ENCODE measurements around the gene CARMIL1. TPM values are rescaled to one million over a fixed set of nuclear protein-coding genes. Genes with fewer than 3 reads are reported as not detected.

The CARMIL1 gene
- total RNA-seq, 4 donors from 2014 or later: 6.2 to 17.2 (median 11.5) TPM

GRCh38 chr6:25541228-25541627, 262.1 kb downstream of the CARMIL1 start:
- H3K27me3 ChIP-seq: no peaks in the 10 kb centered on the region
- TF ChIP-seq POLR2A (IDR thresholded peaks at IDR 0.05): no peak
- TF ChIP-seq EP300 (IDR thresholded peaks at IDR 0.05): no peak
- TF ChIP-seq, protein P1, sequence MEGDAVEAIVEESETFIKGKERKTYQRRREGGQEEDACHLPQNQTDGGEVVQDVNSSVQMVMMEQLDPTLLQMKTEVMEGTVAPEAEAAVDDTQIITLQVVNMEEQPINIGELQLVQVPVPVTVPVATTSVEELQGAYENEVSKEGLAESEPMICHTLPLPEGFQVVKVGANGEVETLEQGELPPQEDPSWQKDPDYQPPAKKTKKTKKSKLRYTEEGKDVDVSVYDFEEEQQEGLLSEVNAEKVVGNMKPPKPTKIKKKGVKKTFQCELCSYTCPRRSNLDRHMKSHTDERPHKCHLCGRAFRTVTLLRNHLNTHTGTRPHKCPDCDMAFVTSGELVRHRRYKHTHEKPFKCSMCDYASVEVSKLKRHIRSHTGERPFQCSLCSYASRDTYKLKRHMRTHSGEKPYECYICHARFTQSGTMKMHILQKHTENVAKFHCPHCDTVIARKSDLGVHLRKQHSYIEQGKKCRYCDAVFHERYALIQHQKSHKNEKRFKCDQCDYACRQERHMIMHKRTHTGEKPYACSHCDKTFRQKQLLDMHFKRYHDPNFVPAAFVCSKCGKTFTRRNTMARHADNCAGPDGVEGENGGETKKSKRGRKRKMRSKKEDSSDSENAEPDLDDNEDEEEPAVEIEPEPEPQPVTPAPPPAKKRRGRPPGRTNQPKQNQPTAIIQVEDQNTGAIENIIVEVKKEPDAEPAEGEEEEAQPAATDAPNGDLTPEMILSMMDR (IDR thresholded peaks at IDR 0.05): no peak
- TF ChIP-seq POLR2AphosphoS5 (IDR thresholded peaks at IDR 0.05): no peak
- no peaks in the 10 kb centered on the region for H3K4me1 ChIP-seq
- ATAC-seq: no peak
- H3K9me3 ChIP-seq: no peaks in the 10 kb centered on the region
- no peak overlapping the region for H3K4me3 ChIP-seq
- H3K36me3 ChIP-seq: peaks cover 0 to 3% of the 10 kb centered on the region in 2 donors
- no peak overlapping the region for H3K27ac ChIP-seq
- 95 to 100% methylated on average over 1 of the region's 1 CpG for WGBS, 2 donors (ENCODE audit: low coverage in 1 of 2)

GRCh38 chr6:25542984-25543910, 264.1 kb downstream of the CARMIL1 start:
- no peaks in the 10 kb centered on the region for H3K27me3 ChIP-seq
- TF ChIP-seq EP300 (IDR thresholded peaks at IDR 0.05): no peak
- no peak for TF ChIP-seq POLR2A (IDR thresholded peaks at IDR 0.05)
- TF ChIP-seq POLR2AphosphoS5 (IDR thresholded peaks at IDR 0.05): no peak
- TF ChIP-seq, protein P1 (IDR thresholded peaks at IDR 0.05): no peak
- 40 to 69% methylated on average over 1 of the region's 1 CpG for WGBS, 2 donors (ENCODE audit: low coverage in 1 of 2)
- ATAC-seq: no peak
- H3K36me3 ChIP-seq: no peaks in the 10 kb centered on the region
- H3K4me1 ChIP-seq: no peaks in the 10 kb centered on the region
- H3K4me3 ChIP-seq: no peak overlapping the region
- H3K27ac ChIP-seq: no peak overlapping the region
- no peaks in the 10 kb centered on the region for H3K9me3 ChIP-seq

GRCh38 chr6:25544833-25545232, 265.7 kb downstream of the CARMIL1 start:
- Histone ChIP-seq H3K36me3 (no peaks in the 10 kb centered on the region), H3K4me3 (no peak overlapping the region), H3K4me1 (no peaks in the 10 kb centered on the region), H3K9me3 (no peaks in the 10 kb centered on the region), H3K27ac (no peak overlapping the region), H3K27me3 (no peaks in the 10 kb centered on the region)
- ATAC-seq: no peak
- TF ChIP-seq EP300 (IDR thresholded peaks at IDR 0.05) (no peak), POLR2A (IDR thresholded peaks at IDR 0.05) (no peak), POLR2AphosphoS5 (IDR thresholded peaks at IDR 0.05) (no peak)
- TF ChIP-seq, protein P1 (IDR thresholded peaks at IDR 0.05): no peak

GRCh38 chr6:25547797-25548196, 268.6 kb downstream of the CARMIL1 start:
- Histone ChIP-seq H3K27ac (no peak overlapping the region), H3K4me3 (no peak overlapping the region), H3K36me3 (no peaks in the 10 kb centered on the region), H3K9me3 (no peaks in the 10 kb centered on the region), H3K4me1 (no peaks in the 10 kb centered on the region), H3K27me3 (no peaks in the 10 kb centered on the region)
- no peak for ATAC-seq
- WGBS, 2 donors (ENCODE audit: low coverage in 1 of 2): 0 to 40% methylated on average over 1 to 2 of the region's 2 CpGs
- TF ChIP-seq POLR2AphosphoS5 (IDR thresholded peaks at IDR 0.05): no peak
- no peak for TF ChIP-seq EP300 (IDR thresholded peaks at IDR 0.05)
- TF ChIP-seq, protein P1 (IDR thresholded peaks at IDR 0.05): no peak
- no peak for TF ChIP-seq POLR2A (IDR thresholded peaks at IDR 0.05)

DNA sequence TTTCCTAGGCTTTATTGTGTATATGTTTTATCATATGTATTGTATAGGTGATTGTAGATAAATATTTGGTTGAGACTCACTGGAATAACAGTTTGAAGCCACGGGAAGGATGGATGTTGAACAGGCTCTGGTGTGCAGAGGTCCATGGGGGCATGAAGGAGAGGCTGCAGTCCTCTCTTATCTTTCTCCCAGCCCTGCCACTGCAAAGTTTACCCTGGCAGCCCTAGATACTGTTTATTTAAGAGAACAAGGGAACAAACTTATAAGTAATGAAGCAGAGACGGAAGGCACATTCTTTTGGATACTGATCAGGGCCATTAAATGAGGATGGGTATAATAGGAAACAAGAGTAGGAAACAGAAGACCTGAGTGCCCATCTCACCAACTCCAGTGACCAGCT, 269.3 kb downstream of the CARMIL1 start:
- Histone ChIP-seq H3K4me3 (no peak overlapping the region), H3K36me3 (no peaks in the 10 kb centered on the region), H3K4me1 (no peaks in the 10 kb centered on the region), H3K9me3 (no peaks in the 10 kb centered on the region), H3K27me3 (no peaks in the 10 kb centered on the region), H3K27ac (no peak overlapping the region)
- no peak for ATAC-seq
- TF ChIP-seq, protein P1 (IDR thresholded peaks at IDR 0.05): no peak
- no peak for TF ChIP-seq POLR2A (IDR thresholded peaks at IDR 0.05)
- no peak for TF ChIP-seq EP300 (IDR thresholded peaks at IDR 0.05)
- TF ChIP-seq POLR2AphosphoS5 (IDR thresholded peaks at IDR 0.05): no peak
- WGBS, 2 donors (ENCODE audit: low coverage in 1 of 2): 63 to 64% methylated on average over 2 of the region's 2 CpGs
